GM12892 (cell line): ENCODE measurements around the gene TERC.

Experiments used
- POLR2A ChIP-seq: IDR thresholded peaks from 2 replicates; pipeline ENCODE4 v1.6.1; 2011; ENCODE audit warnings: low read depth, low read length, control low read depth
- POLR2AphosphoS5 ChIP-seq: IDR thresholded peaks from 2 replicates; pipeline ENCODE4 v1.6.1; 2011; ENCODE audit warnings: low read depth, low read length, control low read depth

DNA sequence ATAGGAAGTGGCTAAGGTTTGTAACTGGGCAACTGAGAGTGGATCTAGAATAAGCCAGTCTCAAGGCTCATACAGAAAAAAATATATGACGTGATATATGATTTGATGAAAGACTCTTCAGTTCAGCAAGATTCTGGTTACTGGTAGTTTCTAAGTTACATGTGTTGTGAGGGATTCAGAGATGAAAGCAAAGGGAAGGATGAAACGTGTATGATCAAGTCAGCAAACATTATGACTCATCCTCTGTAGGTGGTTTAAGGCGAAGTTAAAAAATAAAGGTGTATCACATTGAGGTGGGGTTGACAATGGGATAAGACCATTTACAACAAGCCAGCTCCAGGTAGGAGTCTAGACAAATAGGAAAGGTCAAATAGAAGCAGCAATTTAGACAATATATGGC lies 16.2 kb downstream of the TERC start:
- TF ChIP-seq POLR2A (no peak), POLR2AphosphoS5 (no peak)
